ENCODE data around the gene SNN.

DNA sequence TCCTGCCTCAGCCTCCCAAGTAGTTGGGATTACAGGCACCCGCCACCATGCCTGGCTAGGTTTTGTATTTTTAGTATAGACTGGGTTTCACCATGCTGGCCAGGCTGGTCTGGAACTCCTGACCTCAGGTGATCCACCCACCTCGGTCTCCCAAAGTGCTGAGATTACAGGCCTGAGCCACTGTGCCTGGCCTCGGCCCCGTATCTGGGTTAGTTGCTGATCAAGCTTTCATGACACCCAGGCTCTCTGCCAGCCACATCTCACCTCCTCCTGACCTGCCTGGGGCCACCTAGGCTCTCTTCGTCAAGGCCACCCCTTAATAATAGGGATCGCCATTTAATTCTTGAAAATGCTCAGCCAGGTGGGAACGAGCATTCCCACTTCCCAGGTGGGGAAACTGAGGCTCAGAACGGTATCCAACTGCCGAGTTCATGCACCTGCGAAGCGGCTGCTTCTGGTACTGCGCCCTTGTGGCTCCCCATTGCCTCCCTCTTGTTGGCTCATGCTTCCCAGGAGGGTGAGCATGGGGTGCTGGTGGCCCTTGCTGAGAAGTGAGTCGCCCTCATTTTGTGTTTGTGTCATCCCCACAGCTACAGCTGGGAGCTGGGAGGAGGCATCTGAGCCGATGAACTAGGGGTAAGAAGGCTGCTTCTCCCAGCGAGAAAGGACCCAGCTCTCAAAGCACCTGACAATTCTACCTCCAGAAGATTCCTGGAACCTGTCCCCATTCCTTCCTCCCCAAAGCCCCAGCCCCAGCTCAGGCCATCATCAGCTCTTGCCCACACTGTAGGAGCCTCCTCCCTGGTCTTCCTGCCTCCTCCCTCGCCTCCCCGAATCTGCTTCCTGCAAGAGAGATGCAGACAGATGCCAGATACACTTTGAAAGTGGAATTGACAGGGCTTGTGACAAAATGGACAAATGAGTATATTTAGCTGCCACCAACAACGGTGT is 17.3 kb upstream of the SNN start:
- TF ChIP-seq, protein P1, sequence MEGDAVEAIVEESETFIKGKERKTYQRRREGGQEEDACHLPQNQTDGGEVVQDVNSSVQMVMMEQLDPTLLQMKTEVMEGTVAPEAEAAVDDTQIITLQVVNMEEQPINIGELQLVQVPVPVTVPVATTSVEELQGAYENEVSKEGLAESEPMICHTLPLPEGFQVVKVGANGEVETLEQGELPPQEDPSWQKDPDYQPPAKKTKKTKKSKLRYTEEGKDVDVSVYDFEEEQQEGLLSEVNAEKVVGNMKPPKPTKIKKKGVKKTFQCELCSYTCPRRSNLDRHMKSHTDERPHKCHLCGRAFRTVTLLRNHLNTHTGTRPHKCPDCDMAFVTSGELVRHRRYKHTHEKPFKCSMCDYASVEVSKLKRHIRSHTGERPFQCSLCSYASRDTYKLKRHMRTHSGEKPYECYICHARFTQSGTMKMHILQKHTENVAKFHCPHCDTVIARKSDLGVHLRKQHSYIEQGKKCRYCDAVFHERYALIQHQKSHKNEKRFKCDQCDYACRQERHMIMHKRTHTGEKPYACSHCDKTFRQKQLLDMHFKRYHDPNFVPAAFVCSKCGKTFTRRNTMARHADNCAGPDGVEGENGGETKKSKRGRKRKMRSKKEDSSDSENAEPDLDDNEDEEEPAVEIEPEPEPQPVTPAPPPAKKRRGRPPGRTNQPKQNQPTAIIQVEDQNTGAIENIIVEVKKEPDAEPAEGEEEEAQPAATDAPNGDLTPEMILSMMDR (IDR thresholded peaks at IDR 0.05; ENCODE audit: low read length) = no peak
- TF ChIP-seq EZH2 (IDR thresholded peaks at IDR 0.05; ENCODE audit: borderline replicate concordance, low read length) = no peak
